Hair follicle dermal papilla cell (primary cell): ENCODE data around the gene NT5DC4. TPM values are rescaled to one million over a fixed set of nuclear protein-coding genes. Genes with fewer than 3 reads are reported as not detected.

Experiments used
- total RNA-seq: library from RNA; depleted of rRNA; stranded (reverse); fragments of >200 nt; gene quantifications from 2 replicates; pipeline ENCODE4 v1.2.3, GENCODE V29; 2012

The NT5DC4 gene
- not detected in 2 replicates for total RNA-seq

DNA sequence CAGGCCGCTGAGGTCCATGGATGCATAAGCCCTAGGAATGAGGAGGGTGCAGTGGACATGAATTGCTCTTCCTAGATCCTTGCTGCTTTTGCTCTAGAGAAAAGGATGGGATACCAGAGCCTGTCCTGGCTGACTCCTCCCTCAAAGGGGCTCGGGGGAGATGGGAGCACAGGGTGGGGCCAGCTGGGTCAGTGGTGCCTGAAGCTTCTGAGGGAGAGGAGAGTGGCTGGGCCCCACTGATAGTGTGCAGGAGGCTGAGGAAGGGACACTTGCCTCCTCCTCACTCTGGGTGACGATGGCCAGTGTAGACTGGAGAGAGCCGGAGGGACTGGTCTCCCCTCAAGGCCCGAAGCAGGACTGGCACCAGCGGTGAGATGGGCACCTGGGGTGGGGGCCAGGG lies at the start of gene NT5DC4:
Gene NT5DC4, plus strand, starts transcription at position 236 of the 400 bp plus-strand sequence. Its CDS starts 60 bp downstream, at position 296.

DNA sequence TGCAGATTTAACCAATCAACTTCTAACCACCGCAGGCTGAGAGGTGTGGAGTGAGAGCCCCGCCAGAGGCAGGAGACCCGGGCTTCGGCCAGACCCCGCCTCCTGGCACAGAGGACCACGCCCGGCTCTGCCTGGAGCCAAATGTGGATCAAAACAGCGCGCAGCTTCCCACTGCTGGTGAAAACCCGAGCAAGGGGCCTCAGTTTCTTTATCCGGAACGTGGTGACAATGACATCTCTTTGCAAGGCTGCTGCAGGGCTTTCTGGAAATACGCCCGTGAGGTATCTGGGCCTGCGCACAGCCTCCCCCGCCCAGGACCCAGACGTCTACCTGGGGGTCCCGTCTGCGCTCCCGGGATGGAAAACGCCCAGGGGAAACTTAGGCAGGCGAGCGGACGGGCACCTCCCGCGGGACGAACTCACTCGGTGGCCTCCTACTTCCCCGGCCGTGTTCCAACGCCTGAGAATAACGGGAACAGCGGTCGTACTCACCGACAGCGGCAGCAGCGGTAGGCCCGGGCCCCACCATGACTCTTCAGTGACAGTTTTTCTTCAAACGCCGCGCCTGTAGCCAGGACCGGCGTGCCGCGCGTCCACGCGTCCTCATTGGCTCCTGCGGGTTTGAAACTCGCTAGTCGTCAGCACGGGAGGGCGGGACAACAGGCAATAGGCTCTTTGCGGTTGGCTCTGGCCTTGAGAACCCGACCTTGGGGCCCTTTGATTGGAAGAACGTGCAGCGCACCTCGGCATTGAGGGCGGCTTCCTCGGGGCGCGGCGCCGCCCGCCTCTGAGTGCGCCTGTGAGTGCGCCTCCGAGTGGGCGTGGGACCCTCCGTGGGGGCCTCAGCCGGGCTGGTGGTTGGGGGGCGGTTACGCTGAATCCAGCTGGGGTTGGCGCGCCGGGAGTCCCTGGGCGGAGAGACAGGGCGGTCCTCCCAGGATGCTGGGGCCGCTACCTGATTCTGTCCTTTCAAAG lies 43.5 kb downstream of the NT5DC4 start, which contains the start of gene CKAP2L:
Gene CKAP2L, minus strand, starts transcription at position 539 of the 974 bp plus-strand sequence. Its CDS starts 11 bp downstream, at position 528.

DNA sequence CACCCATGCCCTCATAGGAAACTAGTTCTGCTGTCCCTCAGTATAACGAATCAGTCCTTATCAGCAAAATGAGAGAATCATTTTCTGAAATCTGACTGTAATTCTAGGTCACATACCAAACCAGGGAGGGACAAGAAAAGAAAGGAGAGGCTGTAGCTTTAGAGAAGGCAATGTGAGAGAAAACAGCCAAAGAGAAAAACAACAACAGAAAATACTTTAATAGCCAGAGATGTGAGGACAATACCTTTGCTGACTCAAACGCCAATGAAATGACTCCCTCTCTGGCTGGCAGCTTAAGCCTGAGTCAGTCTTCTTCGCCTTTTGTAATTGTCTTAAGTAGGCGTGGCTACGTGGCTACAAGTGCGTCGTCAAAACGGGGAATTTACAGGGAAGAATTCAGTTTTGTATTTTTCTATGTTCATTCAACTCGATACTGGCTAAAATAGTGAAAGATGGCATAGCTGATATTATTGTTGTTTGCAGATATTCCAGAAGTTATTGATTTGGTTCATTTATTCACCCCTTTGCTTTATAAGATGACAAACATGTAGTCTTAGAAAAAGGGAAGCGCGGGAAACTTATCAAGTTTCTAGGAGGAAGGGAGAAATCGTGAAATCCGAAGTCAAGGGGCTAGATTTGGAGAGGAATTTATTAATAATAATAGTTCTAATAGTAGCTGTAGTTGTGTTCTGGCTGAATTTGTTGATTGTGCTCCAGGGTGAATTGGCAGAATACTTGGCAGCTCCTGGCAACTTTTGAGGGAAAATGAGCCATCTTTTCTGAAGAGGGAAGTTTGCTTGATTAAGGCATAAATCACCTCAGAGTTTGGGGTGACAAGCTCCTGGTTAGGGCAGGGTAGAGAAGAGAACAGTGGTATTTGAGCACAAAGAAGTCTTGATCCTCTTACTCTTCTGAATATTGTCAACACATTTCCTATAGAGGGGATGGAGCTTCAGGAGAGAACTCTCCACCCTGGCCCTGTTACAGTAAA lies 63.7 kb downstream of the NT5DC4 start, which contains the start of gene IL1A:
Gene IL1A, minus strand, starts transcription at position 295 of the 991 bp plus-strand sequence. CDS start 723 bp downstream, outside the sequence.

Other genes with a start within 250 kb of the NT5DC4 start
- gene TTL, start 238.9 kb upstream of the NT5DC4 start, total RNA-seq = 30.4 and 42.7 TPM in 2 replicates
- gene POLR1B, start 178.6 kb upstream of the NT5DC4 start, total RNA-seq = 12.0 and 19.6 TPM in 2 replicates
- gene CHCHD5, start 136.4 kb upstream of the NT5DC4 start, total RNA-seq = 7.1 and 10.7 TPM in 2 replicates
- 46.4 and 51.0 TPM in 2 replicates for gene SLC20A1, start 75.1 kb upstream of the NT5DC4 start, total RNA-seq
- 1.1 and 3.0 TPM in 2 replicates for gene CKAP2L, start 43.6 kb downstream of the NT5DC4 start, total RNA-seq
- 0.49 TPM in 1 of 2 replicates, not detected in the other for gene IL1A, start 63.5 kb downstream of the NT5DC4 start, total RNA-seq
- 0.36 and 0.97 TPM in 2 replicates for gene IL1B, start 115.8 kb downstream of the NT5DC4 start, total RNA-seq
- not detected in 2 replicates for gene IL37, start 190.1 kb downstream of the NT5DC4 start, total RNA-seq